Stimulated activated CD4-positive, alpha-beta T cell treated with anti-CD3 and anti-CD28 coated beads, Interleukin-4, amount 100 ng/mL, for 24 hours (primary cell): ENCODE results near the gene RHOBTB3.
A peak's percentile ranks its signal among the peaks of the same experiment; 100 is the strongest.
"Not testable (repeated sequence)": the region's sequence is repeated elsewhere in the genome, so short reads cannot be mapped to it uniquely, and the experiment has no call there.

ENCODE experiments used
- DNase-seq: peaks from one replicate; pipeline ENCODE4 v3.0.0-alpha.2; 2020

Gene RHOBTB3

GRCh38 chr5:95801961-95802360 is 70.8 kb downstream of the RHOBTB3 start:
- DNase-seq, result no peak

- DNase-seq, result no peak
These were observed 72.4 kb downstream of the RHOBTB3 start for GRCh38 chr5:95803271-95804148.

- no peak for DNase-seq
These were observed 73.8 kb downstream of the RHOBTB3 start for GRCh38 chr5:95804736-95805539.

GRCh38 chr5:95806687-95807086 is 75.6 kb downstream of the RHOBTB3 start:
- no peak for DNase-seq

GRCh38 chr5:95808013-95808685 is 77.0 kb downstream of the RHOBTB3 start:
- DNase-seq, result no peak

GRCh38 chr5:95808686-95809413 is 77.7 kb downstream of the RHOBTB3 start:
- DNase-seq, result peak; percentile 75

- DNase-seq, result no peak
These were observed 78.4 kb downstream of the RHOBTB3 start for GRCh38 chr5:95809414-95809960.

GRCh38 chr5:95810305-95811125 is 79.4 kb downstream of the RHOBTB3 start:
- no peak for DNase-seq

GRCh38 chr5:95811126-95811423 is 79.9 kb downstream of the RHOBTB3 start:
- not testable (repeated sequence) for DNase-seq

- not testable (repeated sequence) for DNase-seq
These were observed 80.4 kb downstream of the RHOBTB3 start for GRCh38 chr5:95811461-95812073.

- DNase-seq, result no peak
These were observed 80.9 kb downstream of the RHOBTB3 start for GRCh38 chr5:95812074-95812471.

- DNase-seq, result not testable (repeated sequence)
These were observed 81.9 kb downstream of the RHOBTB3 start for GRCh38 chr5:95813035-95813434.

- no peak for DNase-seq
These were observed 84.1 kb downstream of the RHOBTB3 start for GRCh38 chr5:95815155-95815729.

- DNase-seq, result no peak
These were observed 85.2 kb downstream of the RHOBTB3 start for GRCh38 chr5:95816341-95816740.

GRCh38 chr5:95816776-95817175 is 85.6 kb downstream of the RHOBTB3 start:
- DNase-seq, result no peak

GRCh38 chr5:95817430-95817829 is 86.3 kb downstream of the RHOBTB3 start:
- peak; percentile 41 for DNase-seq

- DNase-seq, result peak; percentile 37
These were observed 87.3 kb downstream of the RHOBTB3 start for GRCh38 chr5:95818181-95819147.

GRCh38 chr5:95821110-95822021 is 90.2 kb downstream of the RHOBTB3 start:
- DNase-seq, result no peak
